H9 (cell line): ENCODE measurements around the gene GPR87. TPM values are rescaled to one million over a fixed set of nuclear protein-coding genes. Genes with fewer than 3 reads are reported as not detected.

Experiments used
- DNase-seq: peaks from one replicate; pipeline ENCODE4 v3.0.0-alpha.2; 2017
- H2AFZ ChIP-seq: one replicate; pipeline ENCODE4 v1.6.1; 2013; ENCODE audit warnings: mild to moderate bottlenecking, low read length, control low read depth, moderate library complexity
- H2AK5ac ChIP-seq: 2 replicates; pipeline ENCODE4 v1.6.1; 2013; ENCODE audit warnings: low read length, control low read depth, mixed read lengths; ENCODE audit not compliant: insufficient read length
- H2BK120ac ChIP-seq: one replicate; pipeline ENCODE4 v1.6.1; 2013; ENCODE audit warnings: low read depth, mild to moderate bottlenecking, low read length, control low read depth, inconsistent platforms; ENCODE audit not compliant: poor library complexity, severe bottlenecking
- H2BK12ac ChIP-seq: 2 replicates; pipeline ENCODE4 v1.6.1; 2013; ENCODE audit warnings: low read length, control low read depth, mixed read lengths, low read depth; ENCODE audit not compliant: insufficient read length
- H2BK15ac ChIP-seq: 2 replicates; pipeline ENCODE4 v1.6.1; 2013; ENCODE audit warnings: low read depth, low read length, control low read depth
- H2BK20ac ChIP-seq: one replicate; pipeline ENCODE4 v1.6.1; 2013; ENCODE audit warnings: low read depth, mild to moderate bottlenecking, low read length, control low read depth, inconsistent platforms; ENCODE audit not compliant: poor library complexity, severe bottlenecking
- H2BK5ac ChIP-seq: 2 replicates; pipeline ENCODE4 v1.6.1; 2013; ENCODE audit warnings: low read length, control low read depth, mixed read lengths; ENCODE audit not compliant: insufficient read length
- H3K14ac ChIP-seq: 2 replicates; pipeline ENCODE4 v1.6.1; 2013; ENCODE audit warnings: low read length, control low read depth; ENCODE audit not compliant: insufficient read depth
- H3K18ac ChIP-seq: 2 replicates; pipeline ENCODE4 v1.6.1; 2013; ENCODE audit warnings: low read depth, mild to moderate bottlenecking, mixed read lengths, low read length, control low read depth; ENCODE audit not compliant: insufficient read length
- H3K23ac ChIP-seq: 2 replicates; pipeline ENCODE4 v1.6.1; 2013; ENCODE audit warnings: low read length, control low read depth, mixed read lengths, low read depth; ENCODE audit not compliant: insufficient read length
- H3K23me2 ChIP-seq: 2 replicates; pipeline ENCODE4 v1.6.1; 2013; ENCODE audit warnings: low read depth, mild to moderate bottlenecking, mixed read lengths, low read length, control low read depth; ENCODE audit not compliant: insufficient read length, poor library complexity, severe bottlenecking
- H3K27ac ChIP-seq: 2 replicates; pipeline ENCODE4 v1.5.1; 2013; ENCODE audit warnings: low read length, control low read depth, mixed read lengths, low read depth; ENCODE audit not compliant: insufficient read length
- H3K27me3 ChIP-seq: 2 replicates; pipeline ENCODE4 v1.6.1; 2013; ENCODE audit warnings: low read length, control low read depth, inconsistent platforms; ENCODE audit not compliant: insufficient read depth
- H3K4ac ChIP-seq: 2 replicates; pipeline ENCODE4 v1.6.1; 2013; ENCODE audit warnings: low read depth, mild to moderate bottlenecking, control low read depth, inconsistent platforms, low read length, moderate library complexity
- H3K4me1 ChIP-seq: 2 replicates; pipeline ENCODE4 v1.6.1; 2013; ENCODE audit warnings: low read length, control low read depth, inconsistent platforms; ENCODE audit not compliant: insufficient read depth
- H3K4me2 ChIP-seq: 2 replicates; pipeline ENCODE4 v1.6.1; 2013; ENCODE audit warnings: low read length, control low read depth, mixed read lengths; ENCODE audit not compliant: insufficient read length, insufficient read depth
- H3K56ac ChIP-seq: 2 replicates; pipeline ENCODE4 v1.6.1; 2013; ENCODE audit warnings: low read depth, mild to moderate bottlenecking, mixed read lengths, low read length, control low read depth; ENCODE audit not compliant: insufficient read length
- H3K79me1 ChIP-seq: 2 replicates; pipeline ENCODE4 v1.6.1; 2013; ENCODE audit warnings: low read depth, mild to moderate bottlenecking, moderate library complexity, low read length, control low read depth, inconsistent platforms; ENCODE audit not compliant: insufficient read depth, poor library complexity, severe bottlenecking
- H3K79me2 ChIP-seq: 2 replicates; pipeline ENCODE4 v1.6.1; 2013; ENCODE audit warnings: low read length, control low read depth, inconsistent platforms; ENCODE audit not compliant: insufficient read depth
- H3K9ac ChIP-seq: 2 replicates; pipeline ENCODE4 v1.6.1; 2013; ENCODE audit warnings: low read length, control low read depth, mixed read lengths; ENCODE audit not compliant: insufficient read length; ENCODE audit errors: extremely low read depth
- H3K9me3 ChIP-seq: one replicate; pipeline ENCODE4 v1.6.1; 2013; ENCODE audit warnings: low read depth, low read length, inconsistent platforms; ENCODE audit not compliant: control insufficient read depth
- H3T11ph ChIP-seq: one replicate; pipeline ENCODE4 v1.6.1; 2013; ENCODE audit warnings: mild to moderate bottlenecking, low read length, control low read depth, inconsistent platforms
- H4K20me1 ChIP-seq: one replicate; pipeline ENCODE4 v1.6.1; 2013; ENCODE audit not compliant: control insufficient read depth, insufficient read length, insufficient read depth
- H4K5ac ChIP-seq: 2 replicates; pipeline ENCODE4 v1.6.1; 2013; ENCODE audit warnings: low read depth, mild to moderate bottlenecking, mixed read lengths, low read length, control low read depth; ENCODE audit not compliant: insufficient read length
- H4K8ac ChIP-seq: replicated peaks from 2 replicates; pipeline ENCODE4 v1.6.1; 2013; ENCODE audit warnings: low read length, control low read depth, mixed read lengths, low read depth; ENCODE audit not compliant: insufficient read length
- H4K91ac ChIP-seq: 2 replicates; pipeline ENCODE4 v1.6.1; 2013; ENCODE audit warnings: low read depth, mild to moderate bottlenecking, moderate library complexity, mixed read lengths, low read length, control low read depth; ENCODE audit not compliant: insufficient read length
- H3K27ac Mint-ChIP-seq, 3 experiments: 2 replicates in 2 of 3; 3 replicates in 1 of 3; pipeline ENCODE4 v1.8.0; 2020 to 2021; ENCODE audit warnings: mixed read lengths in 3 of 3, mild to moderate bottlenecking in 1 of 3, moderate library complexity in 1 of 3
- H3K27me3 Mint-ChIP-seq: 2 replicates; pipeline ENCODE4 v1.8.0; 2021; ENCODE audit warnings: low read depth, mild to moderate bottlenecking, moderate library complexity, mixed read lengths
- H3K36me3 Mint-ChIP-seq, 3 experiments: 2 replicates in 2 of 3; 3 replicates in 1 of 3; pipeline ENCODE4 v1.8.0; 2020 to 2021; ENCODE audit warnings: low read depth in 3 of 3, mixed read lengths in 3 of 3; ENCODE audit not compliant: insufficient read depth in 1 of 3
- H3K4me1 Mint-ChIP-seq, 2 experiments: 2 replicates each; pipeline ENCODE4 v1.8.0; 2020; ENCODE audit warnings: mixed read lengths in 2 of 2
- H3K4me3 Mint-ChIP-seq, 2 experiments: 2 replicates in 1 of 2; 3 replicates in 1 of 2; pipeline ENCODE4 v1.8.0; 2020 to 2021; ENCODE audit warnings: mild to moderate bottlenecking in 2 of 2, mixed read lengths in 2 of 2, moderate library complexity in 1 of 2
- H3K9me3 Mint-ChIP-seq, 2 experiments: 2 replicates in 1 of 2; 3 replicates in 1 of 2; pipeline ENCODE4 v1.8.0; 2020; ENCODE audit warnings: mild to moderate bottlenecking in 2 of 2, mixed read lengths in 2 of 2, moderate library complexity in 1 of 2
- CTCF ChIP-seq: fragments of 200-600 bp; sonication (generic); conservative IDR thresholded peaks from 3 replicates; pipeline ENCODE4 v1.8.0; 2021; ENCODE audit warnings: antibody characterized with exemption, mild to moderate bottlenecking
- WGBS: extraction: QIAGEN DNeasy Blood & Tissue Kit; methylation state at CpG from one replicate; pipeline ENCODE4 v1.1.7; 2013; ENCODE audit warnings: missing lambda C conversion rate, low lambda C conversion rate, mixed read lengths; ENCODE audit not compliant: insufficient read length; ENCODE audit errors: extremely low coverage; 5-methylcytosine and 5-hydroxymethylcytosine counted together
- total RNA-seq: library from RNA; stranded (reverse); gene quantifications from 2 replicates; pipeline ENCODE4 v1.2.1, GENCODE V29; 2021

GPR87 gene
- total RNA-seq, 1 experiment from 2014 or later = 0.33 TPM

GRCh38 chr3:151312972-151313371, 3.6 kb downstream of the GPR87 start:
- Histone ChIP-seq H3K23ac (no peak overlapping the region), H2AFZ (no peak overlapping the region), H3K9ac (no peak overlapping the region), H4K8ac (no peak overlapping the region), H2BK12ac (no peak overlapping the region), H3K14ac (no peak overlapping the region), H3K79me2 (no peaks in the 10 kb centered on the region), H3T11ph (no peak overlapping the region), H2BK15ac (no peak overlapping the region), H3K79me1 (no peaks in the 10 kb centered on the region), H3K4ac (no peak overlapping the region), H3K27ac (no peak overlapping the region), H4K20me1 (no peaks in the 10 kb centered on the region), H3K9me3 (no peaks in the 10 kb centered on the region), H3K56ac (no peak overlapping the region), H3K18ac (no peak overlapping the region), H3K4me1 (no peaks in the 10 kb centered on the region; the same call in 1 of the 2 replicates), H2BK5ac (no peak overlapping the region), H2BK120ac (no peak overlapping the region), H2AK5ac (no peak overlapping the region), H3K4me2 (no peak overlapping the region), H3K27me3 (no peaks in the 10 kb centered on the region), H3K23me2 (no peaks in the 10 kb centered on the region), H4K91ac (no peak overlapping the region), H2BK20ac (no peak overlapping the region), H4K5ac (no peak overlapping the region)
- DNase-seq = no peak
- no peaks in the 10 kb centered on the region for H3K27me3 Mint-ChIP-seq
- H3K4me1 Mint-ChIP-seq = peaks cover 35% of the 10 kb centered on the region in 2 experiments
- no peaks in the 10 kb centered on the region for H3K9me3 Mint-ChIP-seq
- TF ChIP-seq CTCF = no peak
- no peak overlapping the region for H3K4me3 Mint-ChIP-seq
- H3K36me3 Mint-ChIP-seq = no peaks in the 10 kb centered on the region
- 0 out of 7 replicates have a peak overlapping the region, but pooled peaks of 2 of the 3 experiments have one; percentile 24 to 73 for H3K27ac Mint-ChIP-seq
- WGBS = no CpG with 5 or more reads among the region's 3 CpGs
